Limb (tissue), 2 donors: ENCODE results near the gene PLCG1.

Source experiments
- DNase-seq, 2 donors: peaks; one replicate each; pipeline ENCODE4 v3.0.0-alpha.2; 2016; ENCODE audit errors: extremely low spot score in 2 of 2

The PLCG1 gene

GRCh38 chr20:41213150-41213820, 75.9 kb downstream of the PLCG1 start:
- DNase-seq: peak in 1 of 2 donors; percentile 40

GRCh38 chr20:41214202-41214601, 76.9 kb downstream of the PLCG1 start:
- no peak for DNase-seq

- no peak for DNase-seq
These were observed 77.3 kb downstream of the PLCG1 start for GRCh38 chr20:41214666-41215065.

- DNase-seq: no peak
These were observed 80.1 kb downstream of the PLCG1 start for GRCh38 chr20:41217422-41217821.

- DNase-seq: no peak
These were observed 81.1 kb downstream of the PLCG1 start for GRCh38 chr20:41218466-41218865.

- DNase-seq: no peak
These were observed 82.5 kb downstream of the PLCG1 start for GRCh38 chr20:41219824-41220223.

GRCh38 chr20:41221614-41222218, 84.4 kb downstream of the PLCG1 start:
- no peak for DNase-seq

- no peak for DNase-seq
These were observed 85.0 kb downstream of the PLCG1 start for GRCh38 chr20:41222296-41222695.

GRCh38 chr20:41222703-41223102, 85.4 kb downstream of the PLCG1 start:
- no peak for DNase-seq

GRCh38 chr20:41223112-41223511, 85.8 kb downstream of the PLCG1 start:
- DNase-seq: no peak

GRCh38 chr20:41224281-41224680, 86.9 kb downstream of the PLCG1 start:
- no peak for DNase-seq

- DNase-seq: no peak
These were observed 87.7 kb downstream of the PLCG1 start for GRCh38 chr20:41225091-41225490.

- no peak for DNase-seq
These were observed 89.1 kb downstream of the PLCG1 start for GRCh38 chr20:41226426-41226825.
